ENCODE measurements around the gene RAB35.

- no peak for TF ChIP-seq CTCF (conservative IDR thresholded peaks at IDR 0.05; ENCODE audit: low read depth in 2 of 2)
- no peak for TF ChIP-seq REST (IDR thresholded peaks at IDR 0.05; ENCODE audit: unreplicated experiment)
- no peak for TF ChIP-seq EZH2 (IDR thresholded peaks at IDR 0.05; ENCODE audit: low read depth, unreplicated experiment)
- TF ChIP-seq POLR2AphosphoS5 (IDR thresholded peaks at IDR 0.05; ENCODE audit: low read depth) = no peak
- TF ChIP-seq JUNB (IDR thresholded peaks at IDR 0.05; ENCODE audit: unreplicated experiment) = no peak
- no peak for TF ChIP-seq CREB1 (CRISPR knock-in tag; IDR thresholded peaks at IDR 0.05; ENCODE audit: low read depth)
- no peak for TF ChIP-seq EZH2phosphoT487 (IDR thresholded peaks at IDR 0.05; ENCODE audit: unreplicated experiment)
- no peak for TF ChIP-seq STAT1 (IDR thresholded peaks at IDR 0.05; ENCODE audit: unreplicated experiment)
Measured at GRCh38 chr12:120089796-120090195, 26.8 kb downstream of the RAB35 start.

Data from GM23338 (cell line).